Karpas-422 (cell line): ENCODE data around the gene KRTAP12-2. TPM values are rescaled to one million over a fixed set of nuclear protein-coding genes. Genes with fewer than 3 reads are reported as not detected.
A peak's percentile ranks its signal among the peaks of the same experiment; 100 is the strongest.
"Not testable (repeated sequence)": the region's sequence is repeated elsewhere in the genome, so short reads cannot be mapped to it uniquely, and the experiment has no call there.

Source experiments
- DNase-seq: peaks from one replicate; pipeline ENCODE4 v3.0.0-alpha.2; 2015
- H2AFZ ChIP-seq: fragments of 200-600 bp; sonication (generic); 2 replicates; pipeline ENCODE4 v1.6.1; 2014; ENCODE audit warnings: antibody characterized with exemption, low read length, mixed read lengths
- H3K27ac ChIP-seq: fragments of 200-600 bp; sonication (generic); 2 replicates; pipeline ENCODE4 v1.5.1; 2014; ENCODE audit warnings: mild to moderate bottlenecking, low read length, moderate library complexity
- H3K27me3 ChIP-seq: fragments of 200-600 bp; sonication (generic); 2 replicates; pipeline ENCODE4 v1.6.1; 2014; ENCODE audit warnings: low read length, mixed read lengths
- H3K36me3 ChIP-seq: fragments of 200-600 bp; sonication (generic); 2 replicates; pipeline ENCODE4 v1.6.1; 2014; ENCODE audit warnings: low read length, mixed read lengths; ENCODE audit not compliant: insufficient read depth
- H3K4me1 ChIP-seq: fragments of 200-600 bp; sonication (generic); 2 replicates; pipeline ENCODE4 v1.6.1; 2014; ENCODE audit warnings: mild to moderate bottlenecking, low read length, mixed read lengths
- H3K4me2 ChIP-seq: fragments of 200-600 bp; sonication (generic); 2 replicates; pipeline ENCODE4 v1.6.1; 2014; ENCODE audit warnings: low read length, low read depth, mild to moderate bottlenecking; ENCODE audit not compliant: poor library complexity, severe bottlenecking
- H3K4me3 ChIP-seq: fragments of 200-600 bp; sonication (generic); 2 replicates; pipeline ENCODE4 v1.5.1; 2014; ENCODE audit warnings: mild to moderate bottlenecking, antibody characterized with exemption, low read length, mixed read lengths
- H3K79me2 ChIP-seq: fragments of 200-600 bp; sonication (generic); 2 replicates; pipeline ENCODE4 v1.6.1; 2014; ENCODE audit warnings: mild to moderate bottlenecking, low read length, mixed read lengths
- H3K9ac ChIP-seq: fragments of 200-600 bp; sonication (generic); 2 replicates; pipeline ENCODE4 v1.6.0; 2014; ENCODE audit warnings: low read length
- H3K9me2 ChIP-seq: fragments of 200-600 bp; sonication (generic), shearing (Covaris generic); replicated peaks from 2 replicates; pipeline ENCODE4 v1.6.0; 2014; ENCODE audit warnings: mild to moderate bottlenecking, low read length, moderate library complexity; ENCODE audit not compliant: insufficient read depth
- H3K9me3 ChIP-seq: fragments of 300-700, 200-600 bp; sonication (generic); 2 replicates; pipeline ENCODE4 v1.6.1; 2014; ENCODE audit warnings: low read length, mixed read lengths
- H4K20me1 ChIP-seq: fragments of 200-600 bp; sonication (generic); 2 replicates; pipeline ENCODE4 v1.6.1; 2014; ENCODE audit warnings: mild to moderate bottlenecking, antibody characterized with exemption, low read length, low read depth; ENCODE audit not compliant: insufficient read depth
- total RNA-seq: library from RNA; depleted of rRNA; stranded (reverse); fragments of >200 nt; shearing (Covaris generic); gene quantifications from 2 replicates; pipeline ENCODE4 v1.2.3, GENCODE V29; 2014; ENCODE audit warnings: low replicate concordance

KRTAP12-2 gene
- total RNA-seq, 1 experiment from 2014 or later = not detected

DNA sequence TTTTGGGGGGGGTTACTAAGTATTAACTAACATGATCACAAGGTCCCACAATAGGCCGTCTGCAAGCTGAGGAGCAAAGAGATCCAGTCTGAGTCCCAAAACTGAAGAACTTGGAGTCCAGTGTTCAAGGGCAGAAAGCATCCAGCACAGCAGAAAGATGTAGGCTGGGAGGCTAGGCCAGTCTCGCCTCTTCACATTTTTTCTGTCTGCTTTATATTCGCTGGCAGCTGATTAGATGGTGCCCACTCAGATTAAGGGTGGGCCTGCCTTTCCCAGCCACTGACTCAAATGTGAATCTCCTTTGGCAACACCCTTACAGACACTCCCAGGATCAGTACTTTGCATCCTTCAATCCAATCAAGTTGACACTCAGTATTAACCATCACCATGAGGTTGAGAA is 23.0 kb upstream of the KRTAP12-2 start:
- H3K27me3 ChIP-seq, H3K79me2 ChIP-seq, H3K27ac ChIP-seq, H3K4me2 ChIP-seq, H3K9ac ChIP-seq, H3K36me3 ChIP-seq, H2AFZ ChIP-seq, H3K9me2 ChIP-seq, DNase-seq, H3K4me3 ChIP-seq, H4K20me1 ChIP-seq, H3K9me3 ChIP-seq: not testable (repeated sequence)
- peaks cover 13% of the 10 kb centered on the region for H3K4me1 ChIP-seq

- peaks cover 13% of the 10 kb centered on the region for H3K4me1 ChIP-seq
- no peak overlapping the region for H3K4me3 ChIP-seq
- no peaks in the 10 kb centered on the region; the same call in 1 of the 2 replicates for H4K20me1 ChIP-seq
- no peak overlapping the region for H3K27ac ChIP-seq
- no peaks in the 10 kb centered on the region for H3K79me2 ChIP-seq
- H3K9ac ChIP-seq = no peak overlapping the region
- H3K36me3 ChIP-seq = no peaks in the 10 kb centered on the region
- peak overlapping the region; percentile 16 for H3K4me2 ChIP-seq
- no peaks in the 10 kb centered on the region for H3K27me3 ChIP-seq
- DNase-seq = peak; percentile 70
- no peaks in the 10 kb centered on the region for H3K9me2 ChIP-seq
- no peak overlapping the region for H2AFZ ChIP-seq
- no peaks in the 10 kb centered on the region for H3K9me3 ChIP-seq
Measured at GRCh38 chr21:44687671-44688070, 20.9 kb upstream of the KRTAP12-2 start.

GRCh38 chr21:44686843-44687561 is 20.3 kb upstream of the KRTAP12-2 start:
- H3K36me3 ChIP-seq = no peaks in the 10 kb centered on the region
- H3K4me1 ChIP-seq = peaks cover 13% of the 10 kb centered on the region
- no peaks in the 10 kb centered on the region for H3K9me2 ChIP-seq
- DNase-seq = no peak
- H3K27me3 ChIP-seq = no peaks in the 10 kb centered on the region
- H4K20me1 ChIP-seq = no peaks in the 10 kb centered on the region; the same call in 1 of the 2 replicates
- H2AFZ ChIP-seq = no peak overlapping the region
- no peaks in the 10 kb centered on the region for H3K9me3 ChIP-seq
- H3K9ac ChIP-seq = no peak overlapping the region
- no peak overlapping the region for H3K27ac ChIP-seq
- H3K79me2 ChIP-seq = no peaks in the 10 kb centered on the region
- H3K4me2 ChIP-seq = no peak overlapping the region
- no peak overlapping the region for H3K4me3 ChIP-seq

- Histone ChIP-seq H3K4me2 (no peak overlapping the region), H3K4me3 (no peak overlapping the region), H3K36me3 (no peaks in the 10 kb centered on the region), H3K9ac (no peak overlapping the region), H4K20me1 (no peaks in the 10 kb centered on the region; the same call in 1 of the 2 replicates), H3K27ac (no peak overlapping the region), H3K9me2 (no peaks in the 10 kb centered on the region), H3K4me1 (peaks cover 13% of the 10 kb centered on the region), H3K79me2 (no peaks in the 10 kb centered on the region), H3K9me3 (no peaks in the 10 kb centered on the region), H2AFZ (no peak overlapping the region), H3K27me3 (no peaks in the 10 kb centered on the region)
- DNase-seq = no peak
Measured at GRCh38 chr21:44686000-44686781, 19.5 kb upstream of the KRTAP12-2 start.

- not testable (repeated sequence) for H3K27ac ChIP-seq, H3K4me2 ChIP-seq, H3K27me3 ChIP-seq, H2AFZ ChIP-seq, H3K9me2 ChIP-seq, H3K79me2 ChIP-seq, DNase-seq, H3K36me3 ChIP-seq, H3K4me3 ChIP-seq, H3K9ac ChIP-seq, H3K9me3 ChIP-seq, H4K20me1 ChIP-seq
- H3K4me1 ChIP-seq = peaks cover 13% of the 10 kb centered on the region
Measured at GRCh38 chr21:44685050-44685449, 18.3 kb upstream of the KRTAP12-2 start.

GRCh38 chr21:44684483-44684882 is 17.8 kb upstream of the KRTAP12-2 start:
- no peak overlapping the region for H3K4me3 ChIP-seq
- no peak overlapping the region for H2AFZ ChIP-seq
- no peak for DNase-seq
- no peak overlapping the region for H3K4me2 ChIP-seq
- no peaks in the 10 kb centered on the region for H3K9me3 ChIP-seq
- peaks cover 13% of the 10 kb centered on the region for H3K4me1 ChIP-seq
- H4K20me1 ChIP-seq = no peaks in the 10 kb centered on the region; the same call in 1 of the 2 replicates
- H3K79me2 ChIP-seq = no peaks in the 10 kb centered on the region
- H3K9ac ChIP-seq = no peak overlapping the region
- no peaks in the 10 kb centered on the region for H3K9me2 ChIP-seq
- H3K27ac ChIP-seq = no peak overlapping the region
- H3K36me3 ChIP-seq = no peaks in the 10 kb centered on the region
- H3K27me3 ChIP-seq = no peaks in the 10 kb centered on the region

GRCh38 chr21:44684077-44684476 is 17.4 kb upstream of the KRTAP12-2 start:
- Histone ChIP-seq H4K20me1 (no peaks in the 10 kb centered on the region; the same call in 1 of the 2 replicates), H3K9me3 (no peaks in the 10 kb centered on the region), H3K4me3 (no peak overlapping the region), H2AFZ (no peak overlapping the region), H3K4me2 (no peak overlapping the region), H3K79me2 (no peaks in the 10 kb centered on the region), H3K27me3 (no peaks in the 10 kb centered on the region), H3K9ac (no peak overlapping the region), H3K4me1 (peaks cover 13% of the 10 kb centered on the region), H3K36me3 (no peaks in the 10 kb centered on the region), H3K27ac (no peak overlapping the region), H3K9me2 (no peaks in the 10 kb centered on the region)
- DNase-seq = no peak

- no peak overlapping the region for H2AFZ ChIP-seq
- no peaks in the 10 kb centered on the region; the same call in 1 of the 2 replicates for H4K20me1 ChIP-seq
- H3K27ac ChIP-seq = no peak overlapping the region
- no peak overlapping the region for H3K4me3 ChIP-seq
- no peak overlapping the region for H3K4me2 ChIP-seq
- H3K36me3 ChIP-seq = no peaks in the 10 kb centered on the region
- H3K9me3 ChIP-seq = no peaks in the 10 kb centered on the region
- peaks cover 6% of the 10 kb centered on the region for H3K4me1 ChIP-seq
- no peak for DNase-seq
- no peaks in the 10 kb centered on the region for H3K79me2 ChIP-seq
- H3K27me3 ChIP-seq = no peaks in the 10 kb centered on the region
- no peak overlapping the region for H3K9ac ChIP-seq
- H3K9me2 ChIP-seq = no peaks in the 10 kb centered on the region
Measured at GRCh38 chr21:44682580-44683151, 15.9 kb upstream of the KRTAP12-2 start.
